C4-2B (cell line): Measurements from ENCODE around the gene SERINC5.

Source experiments
- CTCF ChIP-seq: fragments of 450-650 bp; conservative IDR thresholded peaks from 2 replicates; pipeline ENCODE4 v1.5.1; 2017; ENCODE audit warnings: mild to moderate bottlenecking
- ZFX ChIP-seq: fragments of 450-650 bp; IDR thresholded peaks from 2 replicates; pipeline ENCODE4 v1.6.1; 2017

- TF ChIP-seq CTCF = no peak
- TF ChIP-seq ZFX = no peak
These were observed 38.9 kb downstream of the SERINC5 start for GRCh38 chr5:80216753-80217596.
